Thymus (tissue), 11 donors: ENCODE data around the gene HOXA3. TPM values are rescaled to one million over a fixed set of nuclear protein-coding genes. Genes with fewer than 3 reads are reported as not detected.

Experiments
- DNase-seq, 9 donors: peaks; one replicate each; pipeline ENCODE4 v3.0.0-alpha.2; 2013; ENCODE audit warnings: low spot score in 9 of 9, low read depth in 6 of 9, missing footprints in 1 of 9
- H3K27ac ChIP-seq, 2 donors: one replicate each; pipeline ENCODE4 v1.5.1; 2013; ENCODE audit warnings: control low read depth in 1 of 2, low read depth in 1 of 2, low read length in 1 of 2, mild to moderate bottlenecking in 1 of 2, moderate library complexity in 1 of 2
- H3K27me3 ChIP-seq, 2 donors: one replicate each; pipeline ENCODE4 v1.5.1; 2013; ENCODE audit warnings: low read length in 1 of 2; ENCODE audit not compliant: control insufficient read depth in 2 of 2, insufficient read depth in 1 of 2
- H3K36me3 ChIP-seq, 2 donors: one replicate each; pipeline ENCODE4 v1.5.1; 2013; ENCODE audit warnings: low read length in 1 of 2, mild to moderate bottlenecking in 1 of 2, moderate library complexity in 1 of 2; ENCODE audit not compliant: control insufficient read depth in 2 of 2, insufficient read depth in 2 of 2
- H3K4me1 ChIP-seq, 2 donors: one replicate each; pipeline ENCODE4 v1.5.1; 2013; ENCODE audit warnings: low read length in 2 of 2; ENCODE audit not compliant: control insufficient read depth in 2 of 2, insufficient read depth in 2 of 2
- H3K4me3 ChIP-seq, 2 donors: one replicate each; pipeline ENCODE4 v1.5.1; 2013; ENCODE audit warnings: low read length in 2 of 2, control low read depth in 1 of 2, mild to moderate bottlenecking in 1 of 2
- H3K9me3 ChIP-seq, 2 donors: one replicate each; pipeline ENCODE4 v1.5.1; 2013; ENCODE audit warnings: low read length in 1 of 2, mild to moderate bottlenecking in 1 of 2; ENCODE audit not compliant: control insufficient read depth in 2 of 2, insufficient read depth in 1 of 2
- WGBS: extraction: QIAGEN DNeasy Blood & Tissue Kit; methylation state at CpG from one replicate; pipeline ENCODE4 v1.1.7; 2013; 5-methylcytosine and 5-hydroxymethylcytosine counted together
- polyA plus RNA-seq: library from polyadenylated mRNA; stranded (reverse); fragments of 200-250 nt; gene quantifications from one replicate; pipeline ENCODE4 v1.2.3, GENCODE V29; 2013
- total RNA-seq: library from RNA; stranded (reverse); fragments of 120-200 nt; gene quantifications from one replicate; pipeline ENCODE4 v1.2.4, GENCODE V29; 2013
- donor health status: healthy.

HOXA3 gene
- total and polyA plus RNA-seq, 2 donors = 0.80 to 5.5 TPM

DNA sequence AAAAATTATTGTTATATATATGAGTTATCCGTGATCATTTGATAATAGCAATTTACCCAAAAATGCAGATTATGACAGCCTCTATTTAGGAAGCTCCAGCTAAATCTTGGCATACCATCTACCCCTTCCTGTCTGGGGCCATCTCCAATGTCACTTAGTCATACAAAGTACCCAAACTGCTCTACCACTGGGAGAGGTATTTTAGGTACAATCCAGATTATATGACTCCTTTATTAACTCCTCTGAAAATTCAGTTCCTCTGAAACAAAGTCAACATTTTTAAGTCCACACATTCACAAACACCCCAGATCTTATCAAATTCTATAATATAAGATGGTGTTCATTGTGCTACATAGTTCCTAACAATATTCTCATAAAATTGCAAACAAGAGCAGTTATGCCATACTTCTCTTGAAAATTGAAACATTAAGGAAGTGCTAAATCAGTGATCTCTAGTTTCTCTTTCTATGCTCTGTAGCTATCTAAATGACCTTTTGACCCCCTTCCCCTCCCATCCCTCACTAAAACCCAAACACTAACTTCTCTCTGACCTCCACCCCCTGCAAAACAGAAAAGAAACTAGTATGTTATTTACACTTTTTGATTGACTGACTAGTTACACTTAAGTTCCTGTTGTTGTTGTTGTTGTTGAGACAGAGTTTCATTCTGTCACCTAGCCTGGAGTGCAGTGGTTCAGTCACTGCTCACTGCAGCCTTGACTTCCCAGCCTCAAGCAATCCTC, 73.0 kb downstream of the HOXA3 start:
- no peaks in the 10 kb centered on the region for H3K36me3 ChIP-seq
- no peak overlapping the region for H3K27ac ChIP-seq
- no peaks in the 10 kb centered on the region for H3K4me1 ChIP-seq
- H3K27me3 ChIP-seq = peaks cover 0 to 2% of the 10 kb centered on the region in 2 donors
- DNase-seq = no peak
- no peak overlapping the region for H3K4me3 ChIP-seq
- H3K9me3 ChIP-seq = no peaks in the 10 kb centered on the region
- WGBS = 97% methylated on average over 1 of the region's 1 CpG

- no peaks in the 10 kb centered on the region for H3K4me1 ChIP-seq
- no peak overlapping the region for H3K27ac ChIP-seq
- DNase-seq = no peak
- no peaks in the 10 kb centered on the region for H3K9me3 ChIP-seq
- WGBS = 97% methylated on average over 5 of the region's 5 CpGs
- H3K27me3 ChIP-seq = no peaks in the 10 kb centered on the region
- H3K4me3 ChIP-seq = no peak overlapping the region
- H3K36me3 ChIP-seq = no peaks in the 10 kb centered on the region
Observed at GRCh38 chr7:27078616-27079233, 73.7 kb downstream of the HOXA3 start.

- Histone ChIP-seq H3K9me3 (no peaks in the 10 kb centered on the region), H3K4me1 (no peaks in the 10 kb centered on the region), H3K27me3 (no peaks in the 10 kb centered on the region), H3K36me3 (no peaks in the 10 kb centered on the region), H3K4me3 (no peak overlapping the region), H3K27ac (no peak overlapping the region)
- DNase-seq = no peak
Observed at GRCh38 chr7:27073076-27073475, 79.3 kb downstream of the HOXA3 start.

GRCh38 chr7:27071622-27072390, 80.6 kb downstream of the HOXA3 start:
- no peak overlapping the region for H3K27ac ChIP-seq
- WGBS = 89% methylated on average over 6 of the region's 6 CpGs
- no peaks in the 10 kb centered on the region for H3K36me3 ChIP-seq
- H3K27me3 ChIP-seq = no peaks in the 10 kb centered on the region
- no peak for DNase-seq
- H3K4me3 ChIP-seq = no peak overlapping the region
- no peaks in the 10 kb centered on the region for H3K9me3 ChIP-seq
- no peaks in the 10 kb centered on the region for H3K4me1 ChIP-seq

- Histone ChIP-seq H3K4me1 (no peaks in the 10 kb centered on the region), H3K27me3 (no peaks in the 10 kb centered on the region), H3K9me3 (no peaks in the 10 kb centered on the region), H3K36me3 (no peaks in the 10 kb centered on the region), H3K4me3 (no peak overlapping the region), H3K27ac (no peak overlapping the region)
- WGBS = 98% methylated on average over 1 of the region's 1 CpG
- no peak for DNase-seq
Observed at GRCh38 chr7:27068259-27068658, 84.1 kb downstream of the HOXA3 start.

- Histone ChIP-seq H3K36me3 (no peaks in the 10 kb centered on the region), H3K4me1 (no peaks in the 10 kb centered on the region), H3K27ac (no peak overlapping the region), H3K4me3 (no peak overlapping the region), H3K9me3 (no peaks in the 10 kb centered on the region), H3K27me3 (no peaks in the 10 kb centered on the region)
- WGBS = 96% methylated on average over 3 of the region's 3 CpGs
- no peak for DNase-seq
Observed at GRCh38 chr7:27066148-27066547, 86.2 kb downstream of the HOXA3 start.

DNA sequence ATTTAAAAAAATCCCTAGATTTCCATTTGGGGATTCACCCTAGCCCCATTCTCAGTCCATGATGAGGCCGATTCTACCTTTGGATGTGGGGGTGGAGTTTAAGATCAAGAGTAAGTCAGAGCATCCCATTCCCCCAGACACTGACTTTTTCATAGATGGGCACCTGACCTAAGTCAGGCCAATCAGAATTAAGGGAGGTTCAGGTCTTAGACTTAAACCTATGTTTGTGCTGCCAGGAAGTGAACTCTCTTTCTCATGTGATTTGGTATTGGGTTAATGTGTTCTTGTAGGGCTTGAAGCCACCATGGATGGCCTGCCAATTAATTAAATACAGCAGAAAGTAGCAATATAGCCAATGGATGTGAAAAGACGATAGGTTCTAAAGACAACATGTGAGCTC, 86.7 kb downstream of the HOXA3 start:
- 98% methylated on average over 2 of the region's 2 CpGs for WGBS
- no peaks in the 10 kb centered on the region for H3K9me3 ChIP-seq
- no peak overlapping the region for H3K4me3 ChIP-seq
- H3K27me3 ChIP-seq = no peaks in the 10 kb centered on the region
- DNase-seq = no peak
- H3K36me3 ChIP-seq = no peaks in the 10 kb centered on the region
- H3K4me1 ChIP-seq = no peaks in the 10 kb centered on the region
- H3K27ac ChIP-seq = no peak overlapping the region

- Histone ChIP-seq H3K27me3 (no peaks in the 10 kb centered on the region), H3K36me3 (no peaks in the 10 kb centered on the region), H3K4me3 (no peak overlapping the region), H3K27ac (no peak overlapping the region), H3K9me3 (no peaks in the 10 kb centered on the region), H3K4me1 (no peaks in the 10 kb centered on the region)
- WGBS = over 99% methylated on average over 2 of the region's 2 CpGs
- no peak for DNase-seq
Observed at GRCh38 chr7:27064661-27065060, 87.7 kb downstream of the HOXA3 start.

GRCh38 chr7:27064159-27064558, 88.2 kb downstream of the HOXA3 start:
- peak in 1 of 9 donors; percentile 7 for DNase-seq
- Histone ChIP-seq H3K27ac (no peak overlapping the region), H3K9me3 (no peaks in the 10 kb centered on the region), H3K4me1 (no peaks in the 10 kb centered on the region), H3K36me3 (no peaks in the 10 kb centered on the region), H3K27me3 (no peaks in the 10 kb centered on the region), H3K4me3 (no peak overlapping the region)
- 85% methylated on average over 2 of the region's 2 CpGs for WGBS
